GM21528 (cell line): ENCODE measurements around the gene SEC23B.
A peak's percentile ranks its signal among the peaks of the same experiment; 100 is the strongest.
"Not testable (repeated sequence)": the region's sequence is repeated elsewhere in the genome, so short reads cannot be mapped to it uniquely, and the experiment has no call there.

Experiments
- ATAC-seq: cut with Tn5 transposase; IDR thresholded peaks from one replicate; pipeline ENCODE4 v1.9.1; 2021; ENCODE audit warnings: mild to moderate bottlenecking, moderate library complexity; ENCODE audit not compliant: unreplicated experiment, low FRiP score

The SEC23B gene

GRCh38 chr20:18523066-18523465 is 15.3 kb downstream of the SEC23B start:
- ATAC-seq = no peak

GRCh38 chr20:18524646-18525045 is 16.9 kb downstream of the SEC23B start:
- ATAC-seq = no peak

- ATAC-seq = not testable (repeated sequence)
Observed at GRCh38 chr20:18526761-18527160, 19.0 kb downstream of the SEC23B start.

DNA sequence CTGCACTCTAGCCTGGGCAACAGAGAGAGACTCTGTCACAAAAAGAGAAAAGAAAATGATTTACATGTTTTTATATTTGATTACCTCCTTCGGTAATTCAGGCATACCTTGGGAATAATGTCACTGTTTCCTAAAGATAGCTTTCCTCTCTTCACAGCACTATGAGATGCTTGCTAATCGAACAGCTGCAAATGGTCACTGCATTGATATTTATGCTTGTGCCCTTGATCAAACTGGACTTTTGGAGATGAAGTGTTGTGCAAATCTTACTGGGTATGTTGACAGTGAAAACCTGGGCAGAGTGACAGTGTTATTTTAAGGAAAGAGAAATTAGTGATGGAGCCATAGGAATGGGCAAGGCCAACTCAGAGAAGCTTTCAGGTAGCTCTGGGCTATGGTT is 19.6 kb downstream of the SEC23B start:
- no peak for ATAC-seq

GRCh38 chr20:18527836-18528235 is 20.1 kb downstream of the SEC23B start:
- ATAC-seq = no peak

DNA sequence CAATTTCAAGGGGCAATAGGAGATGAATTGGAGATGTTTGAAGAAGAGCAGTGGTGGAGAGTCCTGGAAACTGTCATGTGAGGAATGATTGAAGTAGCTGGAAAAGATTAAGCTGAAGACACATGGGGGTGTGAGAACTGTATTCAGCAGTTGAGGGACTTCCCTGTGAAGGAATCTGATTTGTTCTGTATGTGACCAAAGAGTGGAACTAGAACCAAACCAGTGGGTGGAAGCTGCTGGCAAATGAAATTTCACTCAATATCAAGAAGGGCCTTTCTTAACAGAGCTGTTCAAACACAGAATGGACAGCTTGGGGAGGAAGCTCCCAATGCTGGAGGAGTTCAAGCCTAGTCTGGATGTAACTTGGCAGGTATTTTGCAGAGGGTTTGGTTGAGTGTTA is 21.3 kb downstream of the SEC23B start:
- no peak for ATAC-seq

GRCh38 chr20:18532626-18533025 is 24.9 kb downstream of the SEC23B start:
- ATAC-seq = no peak

DNA sequence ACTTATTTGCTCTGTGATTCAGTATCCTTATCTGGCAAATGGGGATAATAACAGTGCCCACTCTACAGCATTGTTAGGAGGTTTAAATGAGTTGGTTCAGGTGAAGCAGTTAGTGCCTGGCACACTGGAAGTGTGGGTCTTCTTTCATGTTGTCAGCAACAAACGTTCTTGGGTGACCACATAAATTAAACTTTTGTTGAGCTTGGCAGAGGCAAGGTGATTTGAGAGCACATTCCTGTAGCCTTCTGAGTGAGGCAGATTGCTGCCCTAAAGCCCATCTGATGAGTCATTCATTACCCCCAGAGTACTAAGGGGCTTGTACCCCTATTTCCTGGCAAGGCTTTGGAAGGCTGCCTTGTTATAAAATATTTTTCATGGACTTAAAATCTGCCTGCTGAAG is 25.8 kb downstream of the SEC23B start:
- no peak for ATAC-seq

DNA sequence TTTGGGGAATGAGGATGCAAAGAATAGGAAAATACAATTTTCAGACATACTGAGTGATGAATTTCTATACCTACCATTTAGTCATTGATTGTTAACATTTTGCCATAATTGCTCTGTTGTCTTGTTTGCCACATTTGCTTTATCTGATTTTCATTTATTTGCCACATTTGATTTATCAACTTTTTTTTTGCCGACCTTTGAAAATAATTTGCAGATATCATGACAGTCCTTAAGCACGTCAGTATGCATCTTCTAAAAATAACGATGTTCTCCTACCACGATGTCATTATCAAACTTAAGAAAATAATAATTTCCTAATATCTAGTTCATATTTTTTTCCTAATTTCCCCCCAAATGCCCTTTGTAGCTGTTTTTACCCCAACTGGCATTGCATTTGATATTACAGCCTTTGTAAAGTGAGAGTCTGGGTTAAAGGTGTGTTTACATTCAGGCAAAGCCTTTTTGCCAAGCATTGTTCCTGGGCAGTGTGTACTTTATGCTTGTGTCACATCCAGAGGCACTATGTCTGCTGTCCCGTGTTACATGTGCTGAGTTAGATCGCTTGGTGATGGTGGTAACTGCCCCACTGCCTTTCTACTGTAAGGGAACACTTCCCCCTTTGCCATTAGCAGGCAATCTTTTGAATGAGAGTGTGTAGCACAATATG is 26.4 kb downstream of the SEC23B start:
- ATAC-seq = no peak

DNA sequence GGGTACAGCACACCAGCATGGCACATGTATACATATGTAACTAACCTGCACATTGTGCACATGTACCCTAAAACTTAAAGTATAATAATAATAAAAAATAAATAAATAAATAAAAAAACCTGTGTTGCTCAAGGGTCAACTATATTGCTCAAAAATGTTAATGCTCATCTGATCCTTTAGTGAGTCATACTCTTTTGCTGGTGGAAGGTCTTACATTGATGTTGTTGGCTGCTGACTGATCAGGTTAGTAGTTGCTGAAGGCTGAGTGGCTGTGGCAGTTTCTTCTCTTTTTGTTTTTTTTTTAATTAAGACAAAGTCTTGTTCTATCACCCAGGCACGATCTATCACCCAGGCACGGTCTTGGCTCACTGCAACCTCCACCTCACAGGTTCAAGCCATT is 29.9 kb downstream of the SEC23B start:
- ATAC-seq = no peak

GRCh38 chr20:18541741-18542140 is 34.0 kb downstream of the SEC23B start:
- no peak for ATAC-seq

DNA sequence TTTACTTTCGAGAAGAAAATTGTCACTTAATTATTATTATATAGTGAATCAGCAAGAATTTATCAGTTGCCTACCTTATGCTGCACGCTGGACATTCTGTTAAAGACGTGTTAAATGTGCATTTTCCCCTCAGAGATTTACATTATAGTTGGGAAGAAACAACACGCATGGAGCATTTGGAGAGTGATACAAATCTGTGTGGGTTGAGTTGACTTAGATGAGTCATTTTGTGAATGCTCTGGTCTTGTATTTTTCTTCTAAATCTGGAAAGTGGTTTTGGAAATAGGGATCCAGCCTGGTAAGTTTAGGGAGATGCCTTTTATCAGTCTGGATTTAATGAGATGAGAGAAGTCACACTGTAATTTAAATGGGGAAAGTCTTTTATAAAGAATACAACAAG is 35.5 kb downstream of the SEC23B start:
- no peak for ATAC-seq

DNA sequence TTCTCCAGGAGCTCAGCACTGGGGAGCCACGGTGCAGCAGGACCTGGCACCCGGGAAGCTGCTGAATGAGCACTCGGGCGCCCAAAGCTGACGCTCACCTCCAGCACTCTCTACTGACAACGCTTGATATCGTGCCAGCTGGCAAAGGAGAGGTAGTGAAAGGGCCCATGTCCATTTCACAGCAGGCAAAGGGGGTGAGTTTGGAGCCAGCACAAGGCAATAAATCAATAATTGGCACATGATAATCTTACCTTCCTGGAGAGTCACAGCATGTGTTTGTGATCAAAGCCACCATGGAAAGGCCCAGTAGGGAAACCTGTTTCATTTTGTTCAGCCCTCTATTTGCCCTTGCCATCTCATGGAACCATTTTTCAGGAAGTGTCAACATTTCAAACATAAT is 36.2 kb downstream of the SEC23B start:
- ATAC-seq = no peak

DNA sequence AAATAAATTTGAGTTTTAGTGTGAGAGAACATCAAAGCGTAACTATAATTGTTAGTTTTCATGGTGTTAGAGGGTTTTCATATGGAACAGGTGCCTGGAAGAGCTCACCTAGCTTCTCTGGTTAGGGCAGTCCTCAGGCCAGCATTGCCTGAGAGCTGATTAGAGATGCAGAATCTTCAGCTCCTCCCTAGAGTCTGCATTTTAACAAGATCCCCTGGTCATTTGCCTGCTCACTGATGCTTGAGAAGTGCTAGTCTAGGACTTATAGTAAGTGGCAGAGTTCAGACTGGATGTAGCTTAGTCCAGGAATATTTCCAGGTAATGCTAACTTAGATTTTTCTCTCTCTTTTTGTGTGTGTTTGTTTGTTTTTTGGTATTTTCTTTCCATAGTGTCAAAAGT is 37.8 kb downstream of the SEC23B start:
- no peak for ATAC-seq

- no peak for ATAC-seq
Observed at GRCh38 chr20:18548465-18548864, 40.7 kb downstream of the SEC23B start.

GRCh38 chr20:18553746-18554145 is 46.0 kb downstream of the SEC23B start:
- no peak for ATAC-seq

- ATAC-seq = peak; percentile 97
Observed at GRCh38 chr20:18566892-18567738, 59.4 kb downstream of the SEC23B start, which contains the start of gene SMIM26. SMIM26 (plus strand) TSS chr20:18567432; CDS start chr20:18567479, 47 bp downstream.

- ATAC-seq = peak; percentile 25
Observed at GRCh38 chr20:18567739-18568091, 60.0 kb downstream of the SEC23B start.

DNA sequence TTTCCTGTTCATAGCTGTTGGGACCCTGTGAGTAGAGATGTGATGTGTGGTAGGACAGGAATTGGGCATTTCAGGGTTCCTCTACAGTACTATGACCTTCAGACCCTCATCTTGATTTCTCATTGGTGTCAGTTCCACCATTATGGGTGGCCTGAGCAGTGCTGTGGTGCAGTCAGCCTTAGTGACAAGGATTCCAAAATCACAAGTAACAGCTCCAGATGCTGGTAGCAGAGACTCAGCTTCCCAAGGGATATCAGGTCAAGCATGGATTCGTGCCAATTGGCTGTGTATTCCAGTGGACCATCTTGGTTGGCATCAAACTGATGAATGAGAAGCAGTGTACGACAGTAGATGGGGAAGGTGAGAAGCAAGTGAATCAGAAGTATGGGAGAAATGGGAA is 63.3 kb downstream of the SEC23B start:
- no peak for ATAC-seq

- ATAC-seq = no peak
Observed at GRCh38 chr20:18571578-18571977, 63.8 kb downstream of the SEC23B start.

DNA sequence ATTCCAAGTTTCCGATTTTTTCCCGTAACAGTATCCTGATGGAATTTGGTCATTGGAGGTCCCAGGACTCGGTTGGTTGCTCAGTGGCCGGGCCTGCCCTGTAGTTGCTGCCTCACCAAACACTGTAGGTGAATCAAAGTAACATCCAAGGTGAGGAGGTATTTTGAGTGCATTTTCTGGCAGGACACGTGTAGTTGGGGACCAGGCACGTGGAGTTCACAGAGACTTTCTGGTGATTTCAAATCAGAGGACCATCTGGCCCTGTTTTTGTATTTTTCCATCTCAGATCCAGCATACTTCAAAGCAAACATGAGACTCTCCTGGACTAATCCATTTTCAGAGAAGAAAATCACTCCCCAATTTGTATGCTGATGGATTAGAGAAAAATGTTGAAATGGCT is 70.2 kb downstream of the SEC23B start:
- ATAC-seq = no peak

GRCh38 chr20:18578581-18578980 is 70.8 kb downstream of the SEC23B start:
- no peak for ATAC-seq
